HepG2 (cell line): Measurements from ENCODE around the gene SRBD1. TPM values are rescaled to one million over a fixed set of nuclear protein-coding genes. Genes with fewer than 3 reads are reported as not detected.
A peak's percentile ranks its signal among the peaks of the same experiment; 100 is the strongest.

Source experiments
- AHR ChIP-seq: IDR thresholded peaks from 2 replicates; pipeline ENCODE4 v1.6.1; 2018; ENCODE audit warnings: missing genetic modification reagents, missing compliant biosample characterization
- ARID2 ChIP-seq: sonication (generic); formaldehyde crosslinking; IDR thresholded peaks from 2 replicates; pipeline ENCODE4 v1.8.1; 2022; ENCODE audit warnings: mild to moderate bottlenecking, missing genetic modification reagents, borderline replicate concordance
- CBX5 ChIP-seq: sonication (generic); formaldehyde crosslinking; IDR thresholded peaks from 2 replicates; pipeline ENCODE4 v1.4.0; 2020; ENCODE audit warnings: missing genetic modification reagents, borderline replicate concordance
- GTF2F1 ChIP-seq: fragments of 150-350 bp; IDR thresholded peaks from 2 replicates; pipeline ENCODE4 v1.6.1; 2014; ENCODE audit warnings: low read length
- HNF1B ChIP-seq: sonication (generic); formaldehyde crosslinking; IDR thresholded peaks from 2 replicates; pipeline ENCODE4 v1.5.1; 2020; ENCODE audit warnings: mild to moderate bottlenecking, moderate library complexity, missing genetic modification reagents
- HOXA7 ChIP-seq: sonication (generic); formaldehyde crosslinking; IDR thresholded peaks from 2 replicates; pipeline ENCODE4 v1.8.1; 2022; ENCODE audit warnings: mild to moderate bottlenecking, missing genetic modification reagents, moderate library complexity
- MTA1 ChIP-seq: sonication (generic); formaldehyde crosslinking; IDR thresholded peaks from 2 replicates; pipeline ENCODE4 v1.4.0; 2020; ENCODE audit warnings: missing genetic modification reagents, mild to moderate bottlenecking, borderline replicate concordance
- NFE2L2 ChIP-seq: fragments of 150-350 bp; IDR thresholded peaks from 2 replicates; pipeline ENCODE4 v1.6.1; 2014; ENCODE audit warnings: low read length
- NFKB2 ChIP-seq: sonication (generic); formaldehyde crosslinking; IDR thresholded peaks from 2 replicates; pipeline ENCODE4 v1.4.0; 2020; ENCODE audit warnings: missing genetic modification reagents, borderline replicate concordance
- NR1H2 ChIP-seq: sonication (generic); formaldehyde crosslinking; IDR thresholded peaks from 2 replicates; pipeline ENCODE4 v1.8.1; 2022; ENCODE audit warnings: low read depth, missing genetic modification reagents, borderline replicate concordance
- TFAP4 ChIP-seq: sonication (generic); IDR thresholded peaks from 2 replicates; pipeline ENCODE4 v1.6.1; 2016; ENCODE audit warnings: low read depth, borderline replicate concordance
- THAP11 ChIP-seq: IDR thresholded peaks from 2 replicates; pipeline ENCODE4 v1.6.1; 2016; ENCODE audit warnings: missing biosample characterization, missing genetic modification reagents
- TMF1 ChIP-seq: sonication (generic); formaldehyde crosslinking; IDR thresholded peaks from 2 replicates; pipeline ENCODE4 v1.8.1; 2022; ENCODE audit warnings: low read depth, missing genetic modification reagents
- XRCC5 ChIP-seq: fragments of 200-400 bp; formaldehyde crosslinking; optimal IDR thresholded peaks from 2 replicates; pipeline ENCODE3; 2017; ENCODE audit warnings: mild to moderate bottlenecking, low read length
- ZNF136 ChIP-seq: sonication (generic); formaldehyde crosslinking; IDR thresholded peaks from 2 replicates; pipeline ENCODE4 v1.8.1; 2022; ENCODE audit warnings: low read depth, mild to moderate bottlenecking, moderate library complexity, missing genetic modification reagents
- ZNF230 ChIP-seq: sonication (generic); formaldehyde crosslinking; IDR thresholded peaks from 2 replicates; pipeline ENCODE4 v1.4.0; 2020; ENCODE audit warnings: mild to moderate bottlenecking, missing genetic modification reagents
- ZNF235 ChIP-seq: sonication (generic); formaldehyde crosslinking; IDR thresholded peaks from 2 replicates; pipeline ENCODE4 v1.8.1; 2023; ENCODE audit warnings: mild to moderate bottlenecking, missing genetic modification reagents, borderline replicate concordance
- ZNF282 ChIP-seq: fragments of 450-650 bp; IDR thresholded peaks from 2 replicates; pipeline ENCODE4 v1.6.1; 2018; ENCODE audit not compliant: partially characterized antibody
- ZNF513 ChIP-seq: sonication (generic); formaldehyde crosslinking; conservative IDR thresholded peaks from 2 replicates; pipeline ENCODE4 v1.5.0; 2020; ENCODE audit warnings: missing genetic modification reagents
- ZNF597 ChIP-seq: sonication (generic); formaldehyde crosslinking; IDR thresholded peaks from 2 replicates; pipeline ENCODE4 v1.5.0; 2020; ENCODE audit warnings: missing genetic modification reagents
- polyA plus RNA-seq, 8 experiments: library from polyadenylated mRNA; depleted of rRNA in 3 of 8; stranded (reverse) in 7 of 8; unstranded in 1 of 8; fragments of >200 nt; fragmentation: Illumina TruSeq in 4 of 8; extraction: Trizol in 4 of 8; gene quantifications; 2 replicates each; pipeline versions ENCODE4 v1.2.1 to v1.2.3, GENCODE V29; 2011 to 2016; ENCODE audit warnings: low read depth in 4 of 8, missing spikeins in 1 of 8, mixed read lengths in 1 of 8; ENCODE audit not compliant: insufficient read depth in 1 of 8
- total RNA-seq, 5 experiments: library from RNA; depleted of rRNA; stranded (reverse); fragments of >200 nt; fragmentation: Illumina TruSeq; extraction: Trizol; gene quantifications; 2 replicates each; pipeline ENCODE4 v1.2.3, GENCODE V29; 2016; ENCODE audit warnings: low read depth in 1 of 5
- TF ChIP-seq, protein P1 (sequence below): sonication (generic); formaldehyde crosslinking; IDR thresholded peaks from 2 replicates; pipeline ENCODE4 v1.5.1; 2020; ENCODE audit warnings: mild to moderate bottlenecking, missing genetic modification reagents

Gene SRBD1
- total and polyA plus RNA-seq, 2 of the 13 experiments (the other 11 are each of a cell fraction or from before 2014, with no cell fraction given) = 3.2 to 23.9 TPM

GRCh38 chr2:45649858-45650811 is 39.1 kb upstream of the SRBD1 start (continued):
- peak; percentile 68; the same call in 1 of the 2 replicates for TF ChIP-seq HNF1B (CRISPR knock-in tag)
- TF ChIP-seq TFAP4 = no peak
- no peak for TF ChIP-seq CBX5 (CRISPR knock-in tag)
- no peak for TF ChIP-seq GTF2F1
- TF ChIP-seq ZNF230 (CRISPR knock-in tag) = 0 out of 2 replicates have a peak, but pooled peaks have one; percentile 20
- TF ChIP-seq ZNF282 = no peak
- no peak for TF ChIP-seq NR1H2
- peak; percentile 27; the same call in 1 of the 2 replicates for TF ChIP-seq ZNF235
- peak; percentile 79; the same call in 1 of the 2 replicates for TF ChIP-seq NFKB2 (CRISPR knock-in tag)
- TF ChIP-seq, protein P1, sequence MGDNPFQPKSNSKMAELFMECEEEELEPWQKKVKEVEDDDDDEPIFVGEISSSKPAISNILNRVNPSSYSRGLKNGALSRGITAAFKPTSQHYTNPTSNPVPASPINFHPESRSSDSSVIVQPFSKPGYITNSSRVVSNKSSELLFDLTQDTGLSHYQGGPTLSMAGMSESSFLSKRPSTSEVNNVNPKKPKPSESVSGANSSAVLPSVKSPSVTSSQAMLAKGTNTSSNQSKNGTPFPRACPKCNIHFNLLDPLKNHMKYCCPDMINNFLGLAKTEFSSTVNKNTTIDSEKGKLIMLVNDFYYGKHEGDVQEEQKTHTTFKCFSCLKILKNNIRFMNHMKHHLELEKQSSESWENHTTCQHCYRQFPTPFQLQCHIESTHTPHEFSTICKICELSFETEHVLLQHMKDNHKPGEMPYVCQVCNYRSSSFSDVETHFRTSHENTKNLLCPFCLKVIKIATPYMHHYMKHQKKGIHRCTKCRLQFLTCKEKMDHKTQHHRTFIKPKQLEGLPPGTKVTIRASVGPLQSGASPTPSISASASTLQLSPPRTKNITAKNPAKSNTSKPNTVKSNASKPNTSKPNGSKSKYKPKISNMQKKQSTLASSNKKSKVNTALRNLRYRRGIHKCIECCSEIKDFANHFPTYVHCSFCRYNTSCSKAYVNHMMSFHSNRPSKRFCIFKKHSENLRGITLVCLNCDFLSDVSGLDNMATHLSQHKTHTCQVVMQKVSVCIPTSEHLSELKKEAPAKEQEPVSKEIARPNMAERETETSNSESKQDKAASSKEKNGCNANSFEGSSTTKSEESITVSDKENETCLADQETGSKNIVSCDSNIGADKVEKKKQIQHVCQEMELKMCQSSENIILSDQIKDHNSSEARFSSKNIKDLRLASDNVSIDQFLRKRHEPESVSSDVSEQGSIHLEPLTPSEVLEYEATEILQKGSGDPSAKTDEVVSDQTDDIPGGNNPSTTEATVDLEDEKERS (CRISPR knock-in tag) = no peak
- TF ChIP-seq XRCC5 = peak; percentile 81
- no peak for TF ChIP-seq ZNF513
- TF ChIP-seq AHR (CRISPR knock-in tag) = no peak
- TF ChIP-seq THAP11 (CRISPR knock-in tag) = peak; percentile 16; the same call in 1 of the 2 replicates
- TF ChIP-seq ZNF597 (CRISPR knock-in tag) = no peak
- TF ChIP-seq TMF1 (CRISPR knock-in tag) = 0 out of 2 replicates have a peak, but pooled peaks have one; percentile 23
- no peak for TF ChIP-seq ARID2
- TF ChIP-seq HOXA7 (CRISPR knock-in tag) = no peak
- TF ChIP-seq MTA1 (CRISPR knock-in tag) = peak; percentile 29; the same call in 1 of the 2 replicates
- TF ChIP-seq NFE2L2 = no peak
- no peak for TF ChIP-seq ZNF136 (CRISPR knock-in tag)
